NCI-H2227 (cell line): ENCODE measurements around the gene NRIP1.

Experiments
- DNase-seq: peaks from one replicate; lab custom pipeline; 2025; ENCODE audit not compliant: unreplicated experiment; lab: John Stamatoyannopoulos, UW

NRIP1 gene

GRCh38 chr21:15065392-15066122 lies 757 bp upstream of the NRIP1 start:
- peak; percentile 3 for DNase-seq

DNA sequence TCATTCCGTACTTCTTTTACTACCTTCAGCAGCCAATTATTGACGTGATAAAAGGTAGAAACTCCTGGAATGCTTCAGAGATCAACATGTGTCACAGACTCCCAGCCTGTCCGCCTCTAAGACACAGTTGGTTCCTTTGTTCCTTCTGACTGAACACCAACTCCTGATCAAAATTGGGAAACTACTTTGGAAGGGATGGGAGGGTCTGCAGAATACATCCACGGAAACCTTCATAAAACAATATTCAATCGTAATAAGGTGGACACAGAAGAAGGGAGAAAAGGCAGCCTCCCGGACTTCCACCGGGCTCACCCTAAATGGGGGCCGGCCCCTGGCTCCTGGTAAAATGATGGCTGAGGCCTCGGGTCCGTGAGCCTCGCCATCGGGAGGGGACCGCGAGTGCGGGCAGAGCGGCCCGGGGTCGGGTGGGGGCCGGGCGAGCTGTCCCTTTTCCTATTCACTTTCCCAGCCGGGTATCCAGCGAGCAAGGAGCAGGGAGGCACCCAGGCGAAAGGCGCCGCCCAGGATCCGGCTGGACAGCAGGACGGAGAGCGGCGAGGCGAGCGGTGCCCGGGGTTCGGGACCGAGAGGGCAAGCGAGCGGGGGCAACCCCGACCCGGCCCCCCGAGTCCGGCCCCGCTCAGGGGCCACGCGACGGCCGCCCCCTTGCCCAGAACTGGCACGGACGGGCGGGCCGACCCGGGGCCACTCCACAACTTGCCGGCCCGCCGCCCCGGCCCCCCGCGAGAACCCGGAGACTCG lies 805 bp downstream of the NRIP1 start:
- DNase-seq = no peak

GRCh38 chr21:15063081-15063813 lies 1.6 kb downstream of the NRIP1 start:
- no peak for DNase-seq

- no peak for DNase-seq
These were observed 2.2 kb downstream of the NRIP1 start for GRCh38 chr21:15062606-15062965.

DNA sequence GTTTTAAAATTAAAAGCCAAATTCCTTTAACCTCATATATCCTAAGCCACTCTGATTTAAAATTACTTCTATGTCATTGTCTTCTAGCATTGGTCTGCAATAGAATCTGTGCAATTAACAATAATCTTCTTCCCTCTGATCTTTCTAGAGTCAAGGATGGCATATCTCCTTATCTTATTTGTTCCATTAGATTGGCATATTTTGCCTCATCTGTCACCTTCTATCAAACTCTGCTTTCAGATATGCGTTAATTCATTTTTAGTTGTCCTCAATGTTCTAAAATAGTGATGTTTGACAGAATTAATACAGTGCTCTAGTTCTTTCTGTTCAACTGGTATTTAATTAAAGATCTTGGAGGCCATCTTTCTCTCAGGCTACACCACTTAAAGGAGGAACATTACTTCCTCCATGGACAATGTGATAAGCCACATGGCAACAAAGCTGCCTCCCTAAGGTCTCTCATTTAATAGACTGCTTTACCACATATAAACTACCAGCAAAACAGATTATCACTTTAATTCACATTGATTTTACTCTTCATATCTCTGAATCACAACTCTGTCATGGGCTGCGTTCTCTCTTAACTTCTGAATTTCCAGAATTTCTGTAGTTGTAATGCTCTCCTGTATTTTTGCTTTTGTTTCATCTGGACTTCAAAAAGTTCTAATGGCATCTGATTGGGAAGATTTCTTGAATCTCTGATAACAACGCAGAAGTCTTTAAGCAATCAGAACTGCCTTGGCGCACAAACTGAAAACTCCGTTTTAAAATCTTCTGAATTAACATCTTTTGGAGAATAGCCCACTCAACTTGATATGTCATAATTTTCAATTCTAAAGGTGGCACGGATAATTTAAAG lies 2.8 kb downstream of the NRIP1 start:
- no peak for DNase-seq

- DNase-seq = no peak
These were observed 3.5 kb downstream of the NRIP1 start for GRCh38 chr21:15061279-15061678.

- no peak for DNase-seq
These were observed 4.1 kb downstream of the NRIP1 start for GRCh38 chr21:15060543-15061175.

- DNase-seq = no peak
These were observed 5.4 kb downstream of the NRIP1 start for GRCh38 chr21:15059397-15059796.

GRCh38 chr21:15058854-15059263 lies 5.9 kb downstream of the NRIP1 start:
- DNase-seq = no peak

DNA sequence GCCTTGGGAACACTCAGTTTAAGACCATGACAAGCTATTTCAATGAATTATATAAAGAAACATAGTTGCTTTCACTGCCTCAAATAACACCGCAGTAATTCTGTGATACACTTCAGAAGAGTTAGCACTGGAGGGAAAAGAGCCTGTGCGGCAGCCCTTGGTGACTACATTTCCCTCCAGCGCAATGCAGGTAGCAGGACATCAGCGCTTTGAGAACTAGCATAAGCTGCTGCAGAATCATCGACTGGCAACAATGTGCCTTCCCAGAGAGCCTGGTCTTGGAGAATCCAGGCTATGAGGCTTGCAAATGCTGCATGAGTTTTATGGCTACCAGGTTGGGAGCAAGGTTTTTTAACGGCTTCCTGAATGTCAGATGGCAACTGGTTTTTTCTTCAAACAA lies 7.5 kb downstream of the NRIP1 start:
- no peak for DNase-seq

GRCh38 chr21:15054606-15055239 lies 10.1 kb downstream of the NRIP1 start:
- no peak for DNase-seq

DNA sequence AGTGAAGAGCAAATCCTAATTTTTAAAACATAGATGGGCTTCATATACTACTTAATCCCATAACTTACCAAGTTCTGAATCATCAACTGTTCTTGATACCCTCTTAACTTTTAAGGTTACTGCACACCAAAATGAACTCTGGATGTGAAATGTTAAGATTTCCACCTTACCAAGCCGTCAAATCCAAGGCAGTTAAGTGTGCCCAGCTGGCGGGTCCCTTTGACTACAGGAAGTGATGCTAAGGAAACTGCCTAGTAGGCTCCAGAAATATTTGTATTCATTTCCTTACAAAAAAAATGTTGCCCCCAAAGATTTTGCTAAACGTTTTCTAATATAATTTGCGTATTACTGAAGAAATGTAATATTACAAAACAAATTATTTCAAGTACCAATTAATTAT lies 10.7 kb downstream of the NRIP1 start:
- DNase-seq = no peak

DNA sequence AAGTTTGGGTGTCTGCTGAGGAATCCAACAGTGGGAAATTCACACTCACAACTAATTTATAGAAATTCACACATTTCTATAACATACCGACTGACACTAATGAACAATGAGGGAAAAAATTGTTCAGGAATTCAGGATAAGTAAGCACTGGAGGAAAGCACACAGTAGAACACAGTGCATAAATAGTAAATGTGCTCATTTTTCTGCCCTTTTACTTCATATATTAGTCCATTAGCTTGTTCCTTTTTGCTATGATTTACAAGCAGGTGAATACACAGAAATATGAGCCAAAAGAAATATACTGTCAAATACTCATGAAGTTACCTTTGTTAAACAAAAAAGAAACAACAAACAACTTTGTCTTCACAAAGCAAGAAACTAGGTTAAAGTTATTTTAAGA lies 11.3 kb downstream of the NRIP1 start:
- no peak for DNase-seq

DNA sequence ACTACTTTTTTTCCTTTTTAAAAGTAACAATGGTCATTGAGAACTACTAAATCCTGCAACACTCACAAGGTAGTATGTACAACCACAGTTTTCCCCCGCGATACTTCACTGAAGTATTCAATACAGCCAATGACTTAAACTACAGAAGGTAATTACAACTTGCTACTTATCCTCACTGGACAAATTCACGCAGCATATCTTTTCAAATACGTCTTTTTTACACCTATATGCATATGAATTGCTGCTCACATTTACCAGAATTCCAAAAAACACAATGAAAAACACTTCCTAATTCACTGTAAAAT lies 12.4 kb downstream of the NRIP1 start:
- DNase-seq = no peak

DNA sequence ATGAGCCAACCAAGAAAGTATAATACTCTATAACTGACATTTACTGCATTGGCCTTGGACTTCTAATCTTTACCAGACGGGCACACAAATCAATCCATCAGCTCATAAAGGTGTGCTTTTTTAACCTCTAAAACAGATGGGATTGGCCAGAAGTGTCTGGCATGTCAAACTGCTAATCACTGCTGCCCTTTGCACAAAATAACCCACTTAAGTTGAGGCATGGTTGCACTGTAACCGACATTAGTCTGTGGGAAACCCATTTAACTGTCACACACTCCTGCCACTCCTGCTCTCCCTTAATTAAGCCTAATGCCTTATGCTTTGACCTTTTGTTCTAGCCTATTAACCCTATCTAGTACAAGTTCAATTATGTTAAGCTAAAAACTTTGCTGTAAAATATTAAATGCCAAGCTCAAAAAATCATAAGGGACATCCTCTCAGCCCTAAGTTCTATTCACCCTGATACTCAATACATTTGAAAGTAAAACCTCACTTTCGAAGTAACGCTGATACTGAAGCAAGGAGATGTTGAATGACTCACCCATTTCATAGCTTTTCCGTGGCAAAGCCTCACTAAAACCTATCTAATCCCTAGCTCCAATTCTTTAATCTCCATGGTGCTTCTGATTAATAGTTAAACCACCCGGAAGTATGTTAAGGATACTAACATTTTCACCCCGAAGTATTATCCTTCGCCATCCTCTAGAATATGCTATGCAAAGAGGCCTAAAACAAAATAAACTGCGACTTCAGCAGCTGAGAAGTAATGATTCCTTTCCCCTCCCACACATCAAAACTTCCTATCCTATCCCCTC lies 12.9 kb downstream of the NRIP1 start:
- DNase-seq = no peak

- no peak for DNase-seq
These were observed 14.0 kb downstream of the NRIP1 start for GRCh38 chr21:15050568-15051377.

DNA sequence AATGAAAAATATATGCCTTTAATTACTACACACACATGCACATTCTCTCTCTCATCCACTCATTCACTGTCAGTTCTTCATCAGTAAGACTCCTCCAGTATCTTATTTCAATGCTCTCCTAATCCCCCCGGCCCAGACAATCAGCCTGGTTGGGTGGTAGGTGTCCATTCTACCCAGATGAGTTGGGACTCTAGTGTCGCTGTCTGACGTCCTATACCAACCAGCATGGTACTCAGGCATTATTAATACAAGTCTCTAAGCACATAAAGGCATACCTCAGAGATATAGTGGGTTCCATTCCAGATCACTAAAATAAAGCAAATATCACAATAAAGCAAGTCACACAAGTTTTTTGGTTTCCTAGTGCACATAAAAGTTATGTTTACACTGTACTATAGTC lies 19.8 kb downstream of the NRIP1 start:
- DNase-seq = no peak

DNA sequence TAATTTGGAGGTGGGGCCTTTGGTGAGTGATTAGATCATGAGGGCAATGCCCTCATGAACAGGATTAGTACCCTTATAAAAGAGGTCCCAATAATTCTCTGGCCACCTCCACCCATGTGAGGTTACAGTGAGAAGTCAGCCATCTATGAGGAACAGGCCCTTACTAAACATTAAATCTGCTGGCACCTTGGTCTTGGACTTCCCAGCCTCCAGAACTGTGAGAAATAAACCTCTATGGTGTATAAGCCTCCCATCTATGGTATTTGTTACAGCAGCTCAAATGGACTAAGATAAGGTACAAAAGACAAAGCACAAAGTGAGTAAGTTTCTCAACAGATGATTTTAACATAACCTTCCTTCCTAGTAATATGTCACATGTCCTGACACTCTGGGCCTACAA lies 22.3 kb downstream of the NRIP1 start:
- DNase-seq = no peak
